Muscle of leg (tissue), 11 donors: ENCODE results near the gene RBM20. TPM values are rescaled to one million over a fixed set of nuclear protein-coding genes. Genes with fewer than 3 reads are reported as not detected.

Experiments
- DNase-seq: peaks from one replicate; pipeline ENCODE4 v3.0.0; 2013
- H3K27ac ChIP-seq: one replicate; pipeline ENCODE4 v1.5.1; 2013; ENCODE audit warnings: mild to moderate bottlenecking, low read length, control low read depth
- H3K27me3 ChIP-seq: one replicate; pipeline ENCODE4 v1.6.1; 2013; ENCODE audit warnings: low read length; ENCODE audit not compliant: control insufficient read depth, insufficient read depth
- H3K36me3 ChIP-seq: one replicate; pipeline ENCODE4 v1.6.1; 2013; ENCODE audit warnings: low read length; ENCODE audit not compliant: control insufficient read depth, insufficient read depth
- H3K4me1 ChIP-seq: one replicate; pipeline ENCODE4 v1.6.1; 2013; ENCODE audit warnings: low read length; ENCODE audit not compliant: control insufficient read depth, insufficient read depth
- H3K4me3 ChIP-seq: one replicate; pipeline ENCODE4 v1.5.1; 2013; ENCODE audit warnings: low read length, control low read depth
- H3K9me3 ChIP-seq: replicated peaks from 2 replicates; pipeline ENCODE4 v1.6.1; 2013; ENCODE audit warnings: low read depth, low read length; ENCODE audit not compliant: control insufficient read depth
- WGBS: methylation state at CpG from one replicate; pipeline ENCODE4 v1.1.5; 2013; ENCODE audit warnings: missing lambda C conversion rate; ENCODE audit not compliant: insufficient coverage; 5-methylcytosine and 5-hydroxymethylcytosine counted together
- polyA plus RNA-seq, 8 donors: library from polyadenylated mRNA; unstranded; fragments of 120-200 nt; gene quantifications; one replicate each; pipeline versions ENCODE4 v1.2.1 to v1.2.3, GENCODE V29; 2013; ENCODE audit warnings: inconsistent platforms in 1 of 8, low replicate concordance in 1 of 8; ENCODE audit not compliant: insufficient read length in 8 of 8, insufficient read depth in 1 of 8
- total RNA-seq: library from RNA; stranded (reverse); fragments of 120-200 nt; gene quantifications from one replicate; pipeline ENCODE4 v1.2.4, GENCODE V29; 2013

The RBM20 gene
- total and polyA plus RNA-seq, 9 donors = 6.5 to 17.0 (median 9.8) TPM

DNA sequence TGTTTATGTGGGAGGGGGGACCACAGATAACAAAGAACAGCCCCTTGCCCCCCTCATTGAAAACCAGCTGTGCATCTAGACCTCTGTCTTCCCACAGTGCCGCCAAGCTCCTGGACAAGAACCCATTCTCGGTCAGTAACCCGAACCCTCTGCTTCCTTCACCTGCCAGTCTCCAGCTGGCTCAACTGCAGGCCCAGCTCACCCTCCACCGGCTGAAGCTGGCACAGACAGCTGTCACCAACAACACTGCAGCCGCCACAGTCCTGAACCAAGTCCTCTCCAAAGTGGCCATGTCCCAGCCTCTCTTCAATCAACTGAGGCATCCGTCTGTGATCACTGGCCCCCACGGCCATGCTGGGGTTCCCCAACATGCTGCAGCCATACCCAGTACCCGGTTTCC lies 136.6 kb downstream of the RBM20 start:
- no peak overlapping the region for H3K27ac ChIP-seq
- H3K27me3 ChIP-seq = no peaks in the 10 kb centered on the region
- 77% methylated on average over 8 of the region's 8 CpGs for WGBS
- DNase-seq = peak; percentile 57
- no peaks in the 10 kb centered on the region for H3K9me3 ChIP-seq
- H3K36me3 ChIP-seq = no peaks in the 10 kb centered on the region
- H3K4me3 ChIP-seq = no peak overlapping the region
- H3K4me1 ChIP-seq = peaks cover 8% of the 10 kb centered on the region

DNA sequence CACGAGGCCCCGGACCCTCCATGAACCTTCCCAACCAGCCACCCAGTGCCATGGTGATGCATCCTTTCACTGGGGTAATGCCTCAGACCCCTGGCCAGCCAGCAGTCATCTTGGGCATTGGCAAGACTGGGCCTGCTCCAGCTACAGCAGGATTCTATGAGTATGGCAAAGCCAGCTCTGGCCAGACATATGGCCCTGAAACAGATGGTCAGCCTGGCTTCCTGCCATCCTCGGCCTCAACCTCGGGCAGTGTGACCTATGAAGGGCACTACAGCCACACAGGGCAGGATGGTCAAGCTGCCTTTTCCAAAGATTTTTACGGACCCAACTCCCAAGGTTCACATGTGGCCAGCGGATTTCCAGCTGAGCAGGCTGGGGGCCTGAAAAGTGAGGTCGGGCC lies 137.0 kb downstream of the RBM20 start:
- no peak overlapping the region for H3K4me3 ChIP-seq
- H3K9me3 ChIP-seq = no peaks in the 10 kb centered on the region
- no peak overlapping the region for H3K27ac ChIP-seq
- no peaks in the 10 kb centered on the region for H3K36me3 ChIP-seq
- 84% methylated on average over 6 of the region's 7 CpGs for WGBS
- H3K4me1 ChIP-seq = peaks cover 8% of the 10 kb centered on the region
- peak; percentile 38 for DNase-seq
- H3K27me3 ChIP-seq = no peaks in the 10 kb centered on the region

DNA sequence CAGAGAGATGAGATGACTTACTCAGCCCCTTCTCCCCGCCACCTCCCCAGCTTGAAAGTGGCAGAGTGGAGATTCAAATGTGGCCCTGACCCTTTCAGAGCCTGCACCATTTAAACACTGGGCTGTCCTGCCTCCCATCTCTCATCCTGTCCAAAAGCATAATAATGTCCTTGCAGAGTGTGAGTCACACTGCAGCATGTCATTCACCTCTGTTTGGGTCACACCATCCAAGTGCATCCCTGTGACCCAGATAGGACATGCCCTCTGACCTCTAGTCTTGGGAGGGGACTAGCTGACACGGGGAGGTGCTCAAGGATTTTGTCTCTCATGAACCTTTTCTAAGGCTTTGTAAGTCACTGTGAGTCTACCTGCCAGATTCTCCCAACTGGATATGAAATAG lies 138.5 kb downstream of the RBM20 start:
- peaks cover 8% of the 10 kb centered on the region for H3K4me1 ChIP-seq
- no peaks in the 10 kb centered on the region for H3K27me3 ChIP-seq
- DNase-seq = no peak
- no peak overlapping the region for H3K27ac ChIP-seq
- H3K36me3 ChIP-seq = no peaks in the 10 kb centered on the region
- 60% methylated on average over 1 of the region's 2 CpGs for WGBS
- no peak overlapping the region for H3K4me3 ChIP-seq
- no peaks in the 10 kb centered on the region for H3K9me3 ChIP-seq

DNA sequence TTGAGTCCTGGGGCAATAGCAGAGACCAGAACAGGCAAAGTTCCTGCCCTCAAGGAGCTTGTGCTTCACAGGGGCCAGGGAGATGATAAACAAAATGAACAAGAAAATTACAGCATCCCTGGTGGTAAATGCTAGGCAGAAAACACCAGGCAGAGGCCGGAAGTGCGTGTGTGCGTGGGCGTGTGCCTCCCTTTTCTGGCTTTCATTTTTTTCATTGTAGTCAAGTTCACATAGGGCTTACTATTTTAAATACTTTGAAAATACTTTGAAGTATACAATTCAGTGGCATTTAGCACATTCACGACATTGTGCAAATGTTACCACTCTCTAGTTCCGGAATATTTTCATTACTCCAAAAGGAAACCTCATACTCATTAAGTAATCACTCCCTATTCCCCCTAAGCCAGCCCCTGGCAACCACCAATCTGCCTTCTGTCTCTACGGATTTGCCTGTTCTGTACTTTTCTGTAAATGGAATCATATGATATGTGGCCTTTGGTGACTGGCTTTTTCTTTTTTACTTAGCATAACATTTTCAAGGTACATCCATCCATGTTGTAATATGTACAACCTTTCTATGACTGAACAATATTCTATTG lies 139.5 kb downstream of the RBM20 start:
- no peak for DNase-seq
- Histone ChIP-seq H3K4me1 (peaks cover 8% of the 10 kb centered on the region), H3K9me3 (no peaks in the 10 kb centered on the region), H3K4me3 (no peak overlapping the region), H3K27ac (no peak overlapping the region), H3K36me3 (no peaks in the 10 kb centered on the region), H3K27me3 (no peaks in the 10 kb centered on the region)
- 76% methylated on average over 2 of the region's 7 CpGs for WGBS

DNA sequence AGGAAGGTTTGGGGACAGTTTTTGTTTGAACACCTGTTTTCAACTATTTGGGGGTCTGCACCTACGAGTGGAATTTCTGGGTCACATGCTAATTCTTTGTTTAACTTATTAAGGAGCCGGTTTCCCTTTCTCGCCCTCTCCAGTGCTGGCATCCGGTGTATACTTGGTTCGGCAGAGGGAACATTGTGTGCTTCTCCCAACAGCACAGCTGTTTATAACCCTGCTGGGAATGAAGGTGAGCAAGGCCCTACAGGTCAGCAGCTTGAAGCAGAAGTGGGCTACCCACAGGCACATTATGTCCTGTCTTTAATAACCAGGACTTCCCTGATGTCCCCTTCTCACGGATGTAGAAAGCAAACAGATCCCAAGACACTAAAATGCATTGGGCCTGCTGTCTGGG lies 140.1 kb downstream of the RBM20 start:
- Histone ChIP-seq H3K4me3 (no peak overlapping the region), H3K36me3 (no peaks in the 10 kb centered on the region), H3K4me1 (peaks cover 8% of the 10 kb centered on the region), H3K27me3 (no peaks in the 10 kb centered on the region), H3K27ac (no peak overlapping the region), H3K9me3 (no peaks in the 10 kb centered on the region)
- DNase-seq = no peak
- 58% methylated on average over 5 of the region's 6 CpGs for WGBS

DNA sequence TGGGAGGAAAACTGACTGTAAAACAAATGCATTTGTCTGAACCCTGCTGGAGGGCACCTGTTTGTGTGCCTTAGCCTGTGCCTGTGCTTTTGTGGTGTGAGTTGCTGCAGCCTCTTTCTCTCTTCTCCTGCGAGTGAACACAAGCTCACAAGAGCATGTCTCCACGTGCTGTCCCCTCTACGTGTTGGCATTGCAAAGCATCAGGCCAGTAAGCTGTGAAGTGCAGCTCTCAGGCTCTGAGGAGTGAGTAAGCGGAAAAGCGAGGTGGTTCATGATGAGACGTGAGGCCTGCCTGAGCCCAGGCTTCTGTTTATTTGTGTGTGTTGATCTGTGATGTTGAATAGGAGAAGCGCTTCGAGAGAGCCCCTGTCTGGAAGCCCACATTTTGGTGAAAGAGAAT lies 142.0 kb downstream of the RBM20 start:
- H3K9me3 ChIP-seq = no peaks in the 10 kb centered on the region
- no peak for DNase-seq
- 64% methylated on average over 6 of the region's 8 CpGs for WGBS
- no peak overlapping the region for H3K4me3 ChIP-seq
- H3K36me3 ChIP-seq = no peaks in the 10 kb centered on the region
- H3K27ac ChIP-seq = no peak overlapping the region
- H3K4me1 ChIP-seq = peaks cover 9% of the 10 kb centered on the region
- no peaks in the 10 kb centered on the region for H3K27me3 ChIP-seq

DNA sequence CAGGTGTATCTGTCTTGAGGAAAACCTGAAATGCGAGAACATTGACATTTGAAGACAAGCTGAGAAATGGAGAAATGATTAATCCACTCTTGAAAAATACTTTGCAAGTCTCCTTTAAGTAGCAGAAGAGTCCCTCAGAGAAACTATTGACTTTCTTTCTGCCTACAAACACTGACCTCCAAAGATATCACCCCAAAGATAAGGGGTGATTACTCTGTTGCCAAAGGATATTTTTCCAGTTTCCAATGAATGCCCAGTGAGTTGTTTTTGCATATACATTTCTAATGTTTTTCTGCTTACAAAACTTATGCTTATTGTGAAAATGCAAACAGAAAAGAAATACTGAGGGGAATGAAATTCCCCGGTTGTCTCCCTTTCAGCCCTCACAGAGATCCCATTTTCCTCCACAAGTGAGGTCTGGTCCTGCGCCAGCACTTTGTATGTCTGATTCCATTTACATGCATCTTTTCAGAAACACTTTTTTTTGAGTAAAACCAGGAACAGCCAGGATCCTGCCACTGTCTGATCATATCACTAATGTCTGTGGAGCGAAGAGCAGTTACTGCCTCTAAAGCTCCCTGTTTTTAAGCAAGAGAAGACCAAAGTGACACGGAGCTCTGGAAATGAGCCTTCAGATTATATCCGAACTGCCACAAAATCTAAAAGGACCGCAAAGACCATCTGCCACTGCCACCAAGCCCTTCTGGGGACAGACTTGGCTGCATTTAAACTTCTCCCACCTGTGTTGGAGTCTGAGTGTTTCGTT lies 144.7 kb downstream of the RBM20 start:
- peaks cover 6% of the 10 kb centered on the region for H3K4me1 ChIP-seq
- H3K27me3 ChIP-seq = no peaks in the 10 kb centered on the region
- no peak overlapping the region for H3K27ac ChIP-seq
- 41% methylated on average over 3 of the region's 8 CpGs for WGBS
- no peak overlapping the region for H3K4me3 ChIP-seq
- DNase-seq = peak; percentile 29
- H3K9me3 ChIP-seq = no peaks in the 10 kb centered on the region
- H3K36me3 ChIP-seq = no peaks in the 10 kb centered on the region

DNA sequence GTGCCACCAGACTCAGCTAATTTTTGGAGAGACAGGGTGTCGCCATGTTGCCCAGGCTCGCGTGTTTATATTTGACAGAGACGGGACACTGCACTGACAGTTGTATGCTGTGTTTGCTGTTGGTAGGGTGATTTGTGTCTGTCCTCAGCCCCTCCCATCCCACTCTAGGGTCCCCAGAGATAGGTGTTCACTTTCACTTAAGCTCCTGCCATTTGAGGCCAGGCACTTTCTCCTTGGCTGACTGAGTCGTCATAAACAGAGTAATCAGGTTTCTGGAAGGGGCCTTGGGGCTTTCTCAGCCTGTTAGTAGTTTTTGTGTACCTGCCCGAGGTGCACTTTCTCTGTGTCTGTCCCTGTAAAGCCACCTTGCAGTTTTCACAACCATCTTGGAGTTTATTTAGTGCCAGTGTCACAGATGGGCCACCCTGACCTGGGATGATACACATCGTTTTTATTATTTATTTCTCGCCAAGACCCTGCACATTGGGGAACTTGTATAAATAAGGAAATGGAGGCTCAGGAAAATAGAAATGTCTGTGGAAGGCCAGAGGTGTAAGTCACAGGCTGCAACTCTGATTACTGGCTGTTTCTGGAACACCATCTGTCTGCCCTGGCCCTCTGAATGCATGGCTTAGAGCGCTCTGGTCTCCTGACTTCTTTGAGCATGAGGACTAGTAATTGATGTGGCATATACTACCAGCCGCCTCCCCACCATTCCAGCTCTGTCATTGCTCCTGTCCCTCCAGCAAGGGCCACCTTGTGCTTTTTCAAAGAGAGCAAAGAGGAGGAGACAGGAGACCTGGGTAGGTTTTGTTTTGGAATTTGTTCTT lies 145.7 kb downstream of the RBM20 start:
- Histone ChIP-seq H3K36me3 (no peaks in the 10 kb centered on the region), H3K4me1 (peaks cover 8% of the 10 kb centered on the region), H3K27me3 (no peaks in the 10 kb centered on the region), H3K27ac (no peak overlapping the region), H3K4me3 (no peak overlapping the region), H3K9me3 (no peaks in the 10 kb centered on the region)
- no peak for DNase-seq
- WGBS = 68% methylated on average over 4 of the region's 10 CpGs

DNA sequence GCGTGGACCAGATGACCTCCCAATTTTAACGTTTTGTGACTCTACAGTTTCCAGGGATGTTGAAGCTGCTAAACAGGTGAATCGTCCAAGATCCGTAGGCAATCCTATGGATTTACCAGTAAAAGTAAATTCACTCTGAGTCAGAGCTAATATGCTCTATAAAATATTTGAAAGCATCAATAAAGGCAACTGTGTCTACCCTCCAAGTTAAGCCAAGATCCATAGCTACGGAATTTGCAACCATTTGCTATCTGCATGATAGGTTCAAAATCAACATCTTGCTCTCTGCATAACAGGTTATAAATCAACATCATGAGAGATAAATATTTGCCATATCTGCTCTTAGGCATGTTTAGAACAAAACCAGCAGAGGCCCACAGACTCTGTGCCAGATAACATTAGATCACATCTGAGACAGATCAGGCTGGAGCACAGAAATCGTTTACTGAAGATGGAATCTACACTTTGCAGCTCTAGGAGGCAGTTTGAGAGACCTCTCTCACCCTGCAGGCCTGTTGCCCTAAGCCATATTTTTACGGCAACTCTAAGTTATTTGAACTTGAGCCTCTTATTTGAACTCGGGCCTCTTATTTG lies 146.9 kb downstream of the RBM20 start:
- Histone ChIP-seq H3K36me3 (no peaks in the 10 kb centered on the region), H3K4me3 (no peak overlapping the region), H3K27me3 (no peaks in the 10 kb centered on the region), H3K4me1 (peaks cover 13% of the 10 kb centered on the region), H3K27ac (no peak overlapping the region), H3K9me3 (no peaks in the 10 kb centered on the region)
- WGBS = 49% methylated on average over 4 of the region's 8 CpGs
- no peak for DNase-seq

DNA sequence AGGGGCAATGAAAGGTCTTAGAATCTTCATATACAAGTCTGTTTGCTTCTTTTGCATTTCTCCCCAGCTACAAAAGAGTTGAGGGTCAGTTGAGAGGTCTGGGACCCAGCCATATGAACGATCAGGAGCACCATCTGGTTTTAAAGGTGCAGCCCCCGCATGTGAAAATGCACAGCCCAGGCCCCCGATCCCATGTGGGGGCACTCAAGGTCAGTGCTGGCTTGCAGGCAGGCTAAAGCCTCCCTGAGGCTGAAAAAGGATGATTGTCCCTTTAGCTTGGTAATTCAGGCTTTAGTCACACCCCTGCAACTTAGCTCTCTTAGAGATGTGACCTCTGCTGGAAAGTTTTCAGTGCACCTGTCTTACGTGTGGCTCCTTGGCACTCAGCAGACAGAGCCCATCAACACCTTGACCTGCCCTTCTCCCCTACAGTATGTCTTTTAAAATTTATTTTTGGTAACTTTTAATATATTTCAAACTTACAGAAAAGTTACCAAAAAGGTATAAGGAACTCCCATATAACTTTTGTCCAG lies 147.5 kb downstream of the RBM20 start:
- Histone ChIP-seq H3K4me3 (no peak overlapping the region), H3K4me1 (peaks cover 13% of the 10 kb centered on the region), H3K36me3 (no peaks in the 10 kb centered on the region), H3K27me3 (no peaks in the 10 kb centered on the region), H3K9me3 (no peaks in the 10 kb centered on the region), H3K27ac (no peak overlapping the region)
- 30% methylated on average over 3 of the region's 4 CpGs for WGBS
- no peak for DNase-seq
